ENCODE data around the gene SLC6A7.

SLC6A7 gene

GRCh38 chr5:150175076-150175475 lies 14.8 kb upstream of the SLC6A7 start:
- DNase-seq = no peak

- DNase-seq = peak; percentile 53
Observed at GRCh38 chr5:150175536-150175935, 14.3 kb upstream of the SLC6A7 start.

GRCh38 chr5:150176745-150177477 lies 13.0 kb upstream of the SLC6A7 start:
- DNase-seq = no peak

GRCh38 chr5:150177721-150178120 lies 12.1 kb upstream of the SLC6A7 start:
- no peak for DNase-seq

- DNase-seq = no peak
Observed at GRCh38 chr5:150178262-150178661, 11.6 kb upstream of the SLC6A7 start.

- DNase-seq = no peak
Observed at GRCh38 chr5:150179019-150179620, 10.7 kb upstream of the SLC6A7 start.

GRCh38 chr5:150180241-150181026 lies 9.4 kb upstream of the SLC6A7 start:
- peak; percentile 4 for DNase-seq

- no peak for DNase-seq
Observed at GRCh38 chr5:150181027-150181426, 8.8 kb upstream of the SLC6A7 start.

GRCh38 chr5:150181766-150182545 lies 7.9 kb upstream of the SLC6A7 start:
- no peak for DNase-seq

GRCh38 chr5:150182774-150183173 lies 7.1 kb upstream of the SLC6A7 start:
- DNase-seq = no peak

GRCh38 chr5:150183436-150183835 lies 6.4 kb upstream of the SLC6A7 start:
- DNase-seq = no peak

- DNase-seq = no peak
Observed at GRCh38 chr5:150184006-150184405, 5.9 kb upstream of the SLC6A7 start.

GRCh38 chr5:150184990-150185912 lies 4.6 kb upstream of the SLC6A7 start:
- no peak for DNase-seq

GRCh38 chr5:150186137-150186536 lies 3.7 kb upstream of the SLC6A7 start:
- no peak for DNase-seq

GRCh38 chr5:150186897-150187296 lies 3.0 kb upstream of the SLC6A7 start:
- no peak for DNase-seq

- DNase-seq = no peak
Observed at GRCh38 chr5:150188146-150188842, 1.6 kb upstream of the SLC6A7 start.

- DNase-seq = no peak
Observed at GRCh38 chr5:150189326-150189725, 536 bp upstream of the SLC6A7 start.

- no peak for DNase-seq
Observed at GRCh38 chr5:150190503-150190979, 679 bp downstream of the SLC6A7 start.

- DNase-seq = no peak
Observed at GRCh38 chr5:150190987-150191386, 1.1 kb downstream of the SLC6A7 start.

GRCh38 chr5:150192462-150192861 lies 2.6 kb downstream of the SLC6A7 start:
- no peak for DNase-seq

Measured in OCI-M1 (cell line).